Kidney (tissue), 14 donors: ENCODE data around the gene MMRN1. TPM values are rescaled to one million over a fixed set of nuclear protein-coding genes. Genes with fewer than 3 reads are reported as not detected.

Experiments used
- DNase-seq, 5 donors: peaks; one replicate each; pipeline ENCODE4 v3.0.0-alpha.2; 2013 to 2020
- FAIRE-seq: peaks from 2 replicates; lab custom pipeline; 2012; peaks lifted over from hg19 to GRCh38; lab: Jason Lieb, UNC
- H3K27ac ChIP-seq, 2 donors: one replicate each; pipeline ENCODE4 v1.7.0; 2013; ENCODE audit warnings: low read depth in 2 of 2, low read length in 2 of 2, inconsistent platforms in 1 of 2
- H3K27me3 ChIP-seq: one replicate; pipeline ENCODE4 v1.7.1; 2013; ENCODE audit warnings: low read length, inconsistent platforms; ENCODE audit not compliant: control insufficient read depth, insufficient read depth
- H3K36me3 ChIP-seq, 3 donors: one replicate each; pipeline versions ENCODE4 v1.7.0 to v1.7.1; 2013; ENCODE audit warnings: low read length in 3 of 3, control low read depth in 1 of 3, inconsistent platforms in 1 of 3; ENCODE audit not compliant: insufficient read depth in 3 of 3, control insufficient read depth in 2 of 3
- H3K4me1 ChIP-seq, 3 donors: one replicate each; pipeline versions ENCODE4 v1.7.0 to v1.7.1; 2013; ENCODE audit warnings: low read length in 3 of 3, inconsistent platforms in 1 of 3, low read depth in 1 of 3; ENCODE audit not compliant: control insufficient read depth in 2 of 3, insufficient read depth in 2 of 3
- H3K4me3 ChIP-seq, 3 donors: one replicate each; pipeline versions ENCODE4 v1.7.0 to v1.8.1; 2013; ENCODE audit warnings: low read length in 3 of 3, control low read depth in 1 of 3, inconsistent platforms in 1 of 3
- H3K9ac ChIP-seq, 3 donors: one replicate each; pipeline versions ENCODE4 v1.7.0 to v1.7.1; 2013; ENCODE audit warnings: low read length in 3 of 3, control low read depth in 1 of 3, inconsistent platforms in 1 of 3
- H3K9me3 ChIP-seq, 3 donors: one replicate each; pipeline versions ENCODE4 v1.7.0 to v1.7.1; 2013; ENCODE audit warnings: low read length in 3 of 3, control low read depth in 1 of 3, inconsistent platforms in 1 of 3; ENCODE audit not compliant: control insufficient read depth in 2 of 3, insufficient read depth in 1 of 3
- CTCF ChIP-seq: IDR thresholded peaks from 3 replicates; pipeline ENCODE4 v1.5.1; 2012; ENCODE audit warnings: mild to moderate bottlenecking, moderate library complexity, borderline replicate concordance; ENCODE audit not compliant: insufficient read depth; ENCODE audit errors: extremely low read depth
- intact Hi-C: fragments of 100-400 bp; cut with DNase I; formaldehyde crosslinking; loops from one replicate; pipeline ENCODE4 v1.11.1; 2022
- polyA plus RNA-seq: library from polyadenylated mRNA; stranded (reverse); fragments of 350-450 nt; fragmentation: Illumina TruSeq; extraction: RNeasy Lipid Tissue Mini Kit (QIAGEN cat#74804); gene quantifications from one replicate; pipeline ENCODE4 v1.2.3, GENCODE V29; 2014; ENCODE audit warnings: low read depth, low replicate concordance; ENCODE audit not compliant: insufficient read depth
- total RNA-seq: library from RNA; stranded (reverse); fragmentation: NEBNext Ultra II Directional; extraction: Animal tissue kit (Norgen Biotek cat#: 25700); gene quantifications from one replicate; pipeline ENCODE4 v1.2.1, GENCODE V29; 2021
- donor health status: control.
- donor health status: control.
- donor health status: control.
- donor health status: control.
- donor health status: control.
- donor health status: DM: yes; HTN: yes; CAD: no.
- donor health status: Normal renal cell carcinoma (clear cell type).

Gene MMRN1
- total and polyA plus RNA-seq, 2 donors from 2014 or later, result 0.62 to 28.9 TPM

- Histone ChIP-seq H3K4me3 (no peak overlapping the region), H3K27ac (no peak overlapping the region), H3K27me3 (no peaks in the 10 kb centered on the region), H3K9ac (no peak overlapping the region), H3K9me3 (no peaks in the 10 kb centered on the region), H3K36me3 (no peaks in the 10 kb centered on the region), H3K4me1 (no peaks in the 10 kb centered on the region)
- TF ChIP-seq CTCF, result no peak
- DNase-seq (no peak), FAIRE-seq (no peak)
- intact Hi-C loops, result no loop called here
Measured at GRCh38 chr4:89889289-89889688, 5.4 kb upstream of the MMRN1 start.

- TF ChIP-seq CTCF, result no peak
- Histone ChIP-seq H3K9me3 (no peaks in the 10 kb centered on the region), H3K4me3 (no peak overlapping the region), H3K36me3 (no peaks in the 10 kb centered on the region), H3K27me3 (no peaks in the 10 kb centered on the region), H3K27ac (no peak overlapping the region), H3K4me1 (no peaks in the 10 kb centered on the region), H3K9ac (no peak overlapping the region)
- DNase-seq (no peak), FAIRE-seq (no peak)
- intact Hi-C loops, result no loop called here
Measured at GRCh38 chr4:89897867-89898266, 3.2 kb downstream of the MMRN1 start.

GRCh38 chr4:89898304-89898716, 3.7 kb downstream of the MMRN1 start:
- H3K4me3 ChIP-seq, result no peak overlapping the region
- H3K27me3 ChIP-seq, result no peaks in the 10 kb centered on the region
- no peaks in the 10 kb centered on the region for H3K36me3 ChIP-seq
- FAIRE-seq (no peak), DNase-seq (no peak)
- H3K9ac ChIP-seq, result no peak overlapping the region
- H3K27ac ChIP-seq, result no peak overlapping the region
- H3K4me1 ChIP-seq, result no peaks in the 10 kb centered on the region
- no peaks in the 10 kb centered on the region for H3K9me3 ChIP-seq
- TF ChIP-seq CTCF, result no peak
- intact Hi-C loops, result no loop called here

GRCh38 chr4:89899152-89899551, 4.5 kb downstream of the MMRN1 start:
- DNase-seq (no peak), FAIRE-seq (no peak)
- intact Hi-C loops, result no loop called here
- no peak overlapping the region for H3K4me3 ChIP-seq
- no peaks in the 10 kb centered on the region for H3K9me3 ChIP-seq
- no peaks in the 10 kb centered on the region for H3K4me1 ChIP-seq
- TF ChIP-seq CTCF, result no peak
- H3K9ac ChIP-seq, result no peak overlapping the region
- H3K27me3 ChIP-seq, result no peaks in the 10 kb centered on the region
- no peak overlapping the region for H3K27ac ChIP-seq
- no peaks in the 10 kb centered on the region for H3K36me3 ChIP-seq
